Measurements from ENCODE around the gene CNOT8.
"Not testable (repeated sequence)": the region's sequence is repeated elsewhere in the genome, so short reads cannot be mapped to it uniquely, and the experiment has no call there.

Gene CNOT8

DNA sequence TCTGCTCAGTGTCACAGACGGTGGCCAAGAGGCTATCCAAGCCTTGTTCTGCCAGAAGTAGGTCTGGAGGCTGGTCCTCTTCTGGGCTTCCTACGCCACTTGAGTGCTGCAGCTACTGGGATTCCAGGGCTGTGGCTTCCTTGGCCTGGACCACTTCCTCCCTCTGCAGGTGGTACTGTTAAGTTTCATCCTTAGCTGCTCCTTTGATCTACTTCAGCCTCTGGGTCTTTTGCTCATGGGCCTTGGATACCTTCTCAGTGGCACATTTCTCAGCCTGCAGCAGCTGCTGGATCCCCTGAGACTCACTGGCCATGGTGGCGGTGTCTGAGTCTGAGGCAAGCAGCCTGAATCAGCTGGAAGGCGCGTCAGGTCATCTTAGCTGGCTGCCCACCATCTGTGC is 10.3 kb downstream of the CNOT8 start:
- DNase-seq = no peak

DNA sequence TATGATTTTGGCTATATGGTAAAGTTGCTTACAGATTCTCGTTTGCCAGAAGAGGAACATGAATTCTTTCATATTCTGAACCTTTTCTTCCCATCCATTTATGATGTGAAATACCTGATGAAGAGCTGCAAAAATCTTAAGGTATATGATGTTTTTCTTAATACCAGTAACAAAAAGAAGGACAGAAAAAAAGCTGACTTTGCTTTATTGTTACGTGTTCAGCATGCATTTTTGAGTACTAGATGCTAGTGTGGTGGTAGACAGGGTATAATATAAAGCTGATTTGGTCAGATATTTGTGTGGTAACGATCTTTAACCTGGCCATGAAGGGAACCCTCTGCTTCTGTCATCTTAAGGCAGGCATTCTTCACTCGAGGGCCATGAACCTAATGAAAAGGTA is 13.3 kb downstream of the CNOT8 start:
- DNase-seq = no peak

DNA sequence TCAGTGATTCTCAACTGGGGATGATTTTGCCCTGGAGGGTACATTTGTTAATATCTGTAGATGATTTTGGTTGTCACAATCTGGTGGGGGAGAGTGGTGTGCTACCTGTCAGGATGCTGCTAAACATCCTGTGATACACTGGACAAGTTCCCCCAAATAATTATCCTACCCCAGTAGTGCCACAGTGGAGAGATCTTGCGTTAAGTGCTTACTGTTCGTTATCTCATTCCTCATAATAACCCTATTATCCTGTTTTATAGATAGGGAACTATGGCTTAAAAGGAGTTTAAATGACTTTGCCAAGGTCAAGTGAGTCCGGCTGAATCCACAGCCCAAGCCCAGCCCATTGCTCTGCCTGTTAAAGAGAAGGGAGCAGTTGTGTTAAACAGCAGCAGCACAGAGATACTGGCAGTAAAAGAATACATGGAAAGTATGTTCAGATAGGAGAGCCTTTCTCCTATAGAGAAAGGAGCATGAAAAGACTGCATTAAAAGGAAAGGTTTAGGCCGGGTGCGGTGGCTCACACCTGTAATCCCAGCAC is 15.4 kb downstream of the CNOT8 start:
- DNase-seq = no peak

DNA sequence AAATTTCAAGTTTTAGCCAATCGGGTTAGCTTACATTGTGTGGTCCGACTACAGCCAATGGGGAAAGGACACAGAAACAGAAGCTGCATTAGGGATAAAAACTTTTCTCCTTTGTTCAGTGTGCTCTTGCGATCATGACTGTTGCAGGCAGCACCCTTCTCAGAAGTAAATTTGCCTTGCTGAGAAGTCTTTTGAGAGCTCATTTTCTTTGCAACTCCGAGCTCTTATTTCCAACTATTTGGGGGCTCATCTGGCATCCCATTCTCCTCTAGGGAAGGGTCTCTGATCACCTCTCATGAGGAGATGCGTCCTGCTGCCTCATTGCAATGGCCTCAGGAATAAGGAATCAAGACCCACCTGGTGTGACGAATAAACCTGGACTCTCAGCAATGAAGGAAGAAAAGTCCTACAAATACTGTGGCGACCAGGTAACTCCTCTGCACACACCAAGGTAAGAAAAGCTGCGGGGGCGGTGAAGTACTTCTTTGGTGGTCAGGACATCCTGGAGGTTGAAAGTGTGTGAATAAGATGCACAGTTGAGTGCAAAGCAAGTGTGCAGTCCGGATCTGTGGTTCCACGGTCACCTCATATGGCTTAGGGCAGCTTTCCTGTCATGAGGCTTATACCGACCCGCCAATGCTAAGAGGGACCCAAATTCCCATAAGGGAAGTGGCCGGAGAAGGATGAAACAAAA is 20.4 kb downstream of the CNOT8 start:
- peak; percentile 3 for DNase-seq

DNA sequence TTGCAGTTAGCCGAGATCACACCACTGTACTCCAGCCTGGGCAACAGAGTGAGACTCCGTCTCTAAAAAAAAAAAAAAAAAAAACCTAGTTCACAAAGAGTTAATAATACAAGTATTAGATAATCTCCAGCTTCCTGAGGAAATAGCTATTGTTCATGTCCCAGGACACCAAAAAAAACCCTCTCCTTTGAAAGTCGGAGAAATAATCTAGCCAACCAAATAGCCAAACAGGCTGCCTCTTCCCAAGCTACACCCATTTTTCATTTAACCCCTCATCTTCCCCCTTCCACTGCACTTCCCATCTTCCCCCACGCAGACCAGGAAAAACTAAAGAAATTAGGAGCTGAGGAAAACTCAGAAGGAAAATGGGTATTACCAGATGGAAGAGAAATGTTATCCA is 23.6 kb downstream of the CNOT8 start:
- DNase-seq = no peak

DNA sequence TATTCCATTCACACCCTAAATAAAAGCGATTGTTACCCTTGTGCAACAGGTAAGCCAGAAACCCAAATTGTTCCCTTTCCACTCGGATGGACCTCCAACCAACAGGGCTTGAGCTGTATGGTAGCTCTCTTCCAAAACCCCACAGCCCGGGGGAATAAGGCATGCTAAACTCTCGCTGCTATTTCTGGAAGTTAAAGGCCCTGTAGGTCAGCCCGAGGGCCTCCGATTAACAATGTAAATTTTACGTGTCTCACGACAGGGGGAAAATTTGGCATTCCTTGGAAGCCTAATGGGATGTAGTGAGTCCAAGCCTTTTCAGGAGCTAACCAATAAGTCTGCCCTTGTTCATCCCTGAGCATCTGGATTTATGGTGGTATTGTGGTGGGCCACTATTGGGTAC is 26.0 kb downstream of the CNOT8 start:
- no peak for DNase-seq

DNA sequence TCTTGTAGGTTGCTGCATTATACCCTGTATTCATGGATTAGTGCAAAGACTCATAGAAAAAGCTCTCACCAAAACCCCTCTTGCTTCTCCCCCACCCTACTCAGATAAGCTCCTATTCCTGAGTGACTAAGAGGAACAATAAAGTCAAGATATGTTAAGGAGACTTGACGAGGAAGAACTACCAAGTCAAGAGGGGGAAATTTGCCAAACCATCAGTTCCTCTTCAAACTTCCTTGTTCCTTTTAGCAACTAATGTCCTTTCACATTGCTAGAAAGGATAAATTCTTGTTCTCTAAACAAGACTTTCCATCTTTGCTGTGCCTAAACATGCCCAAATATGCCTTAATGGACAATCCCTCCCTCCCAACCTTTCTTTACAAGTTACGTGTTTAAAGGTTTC is 27.0 kb downstream of the CNOT8 start:
- no peak for DNase-seq

DNA sequence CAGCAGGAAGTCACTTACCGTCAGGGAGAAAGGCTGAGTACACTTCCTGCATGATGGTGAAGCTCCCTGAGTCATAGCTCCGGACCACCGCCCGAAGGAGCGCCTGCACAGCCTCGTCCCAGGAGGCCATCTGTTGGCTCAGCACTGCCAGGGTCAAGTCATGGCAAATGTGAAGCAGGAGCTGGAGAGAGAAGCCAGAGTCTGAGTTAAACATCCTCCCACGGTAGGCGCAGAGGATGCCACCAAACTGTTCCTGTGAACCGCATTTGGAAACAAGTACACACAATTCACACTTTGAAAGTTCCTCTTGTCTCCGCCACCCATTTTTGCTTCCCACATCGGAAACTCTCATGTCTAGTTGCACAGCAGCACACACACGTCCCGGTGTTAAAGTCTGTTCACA is 33.9 kb downstream of the CNOT8 start:
- DNase-seq = no peak

DNA sequence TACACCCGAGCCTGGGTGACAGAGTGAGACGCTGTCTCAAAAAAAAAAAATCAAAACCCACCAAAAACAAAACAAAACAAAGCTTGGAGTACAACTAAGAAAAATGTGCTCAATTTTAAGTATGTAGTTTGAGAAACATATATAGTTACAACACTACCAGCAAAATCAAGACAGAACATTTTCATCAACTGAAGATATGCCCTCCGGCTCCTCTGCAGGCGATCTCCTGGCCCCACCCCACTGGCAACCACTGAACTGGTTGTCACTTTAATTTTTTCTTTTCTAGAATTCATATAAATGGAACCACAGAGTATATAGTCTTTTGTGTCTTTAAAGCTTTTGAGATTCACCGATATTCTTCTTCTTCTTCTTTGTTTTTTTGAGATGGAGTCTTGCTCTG is 35.0 kb downstream of the CNOT8 start:
- DNase-seq = no peak

DNA sequence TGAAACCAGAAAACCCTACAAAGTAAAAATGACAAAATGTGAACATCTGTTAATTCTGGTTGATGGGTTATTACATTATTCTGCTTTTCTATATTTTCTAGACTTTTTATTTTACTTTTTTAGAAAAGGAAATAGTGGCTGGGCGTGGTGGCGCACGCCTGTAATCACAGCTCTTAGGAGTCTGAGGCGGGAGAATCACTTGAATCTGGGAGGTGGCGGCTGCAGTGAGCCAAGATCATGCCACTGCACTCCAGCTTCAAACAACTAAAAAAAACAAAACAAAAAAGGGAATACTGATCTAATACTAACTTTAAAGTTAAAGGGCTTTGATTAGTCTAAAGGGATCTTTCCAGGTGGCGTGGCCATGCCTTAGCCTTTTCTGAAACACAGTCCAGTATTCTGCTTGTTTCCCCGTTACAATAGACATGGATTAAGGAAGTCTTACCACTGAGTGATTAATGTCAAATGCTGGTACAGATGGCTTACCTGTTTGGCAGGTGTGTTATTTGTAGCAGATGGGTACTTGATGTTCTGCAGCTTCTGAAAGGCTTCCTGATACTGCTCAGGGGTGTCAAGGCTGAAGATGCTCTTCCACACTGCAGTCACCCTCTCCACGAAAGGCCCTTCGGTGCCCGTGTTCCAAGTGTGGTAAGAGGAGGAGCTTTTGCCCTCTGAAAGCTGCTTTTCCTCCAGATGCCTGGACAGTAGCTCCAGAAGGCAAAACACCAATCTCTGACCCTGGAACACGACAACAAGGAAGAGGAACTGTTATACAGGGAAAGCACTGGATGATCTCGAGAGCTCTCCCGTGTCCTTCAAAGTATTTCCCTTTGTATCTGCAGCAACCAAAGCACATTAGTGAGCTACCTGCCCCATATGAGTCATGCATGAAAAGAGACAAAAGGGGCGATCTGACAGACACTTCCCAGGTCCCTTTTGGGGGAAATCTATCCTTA is 37.5 kb downstream of the CNOT8 start:
- no peak for DNase-seq

DNA sequence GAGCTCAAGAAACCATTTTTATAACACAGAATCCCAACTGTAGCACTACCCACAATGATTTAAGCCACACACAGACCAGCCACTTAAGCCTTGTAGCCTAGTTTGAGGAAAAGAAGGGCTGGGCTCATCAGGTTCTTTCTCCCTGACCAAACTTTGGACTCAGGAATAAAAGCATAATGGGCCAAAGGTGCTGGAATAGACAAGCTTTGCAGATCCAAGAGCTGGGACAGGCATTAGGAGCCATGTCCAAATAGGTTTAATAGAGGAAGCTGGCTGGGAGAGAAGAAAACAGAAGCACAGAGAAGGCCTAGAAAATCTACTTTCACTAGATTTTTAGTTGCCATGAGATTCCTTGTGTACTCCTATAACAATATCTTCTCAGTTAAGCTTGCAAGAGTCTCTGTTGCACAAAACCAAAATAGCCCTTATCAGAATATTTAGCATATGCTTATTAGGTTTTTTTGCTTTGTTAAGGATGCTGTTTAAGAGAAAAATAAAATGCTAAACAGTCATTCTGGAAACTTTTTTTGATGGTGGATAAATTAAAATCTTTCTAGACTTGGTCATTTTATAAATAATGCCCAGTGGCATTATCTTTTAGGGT is 38.2 kb downstream of the CNOT8 start:
- no peak for DNase-seq

DNA sequence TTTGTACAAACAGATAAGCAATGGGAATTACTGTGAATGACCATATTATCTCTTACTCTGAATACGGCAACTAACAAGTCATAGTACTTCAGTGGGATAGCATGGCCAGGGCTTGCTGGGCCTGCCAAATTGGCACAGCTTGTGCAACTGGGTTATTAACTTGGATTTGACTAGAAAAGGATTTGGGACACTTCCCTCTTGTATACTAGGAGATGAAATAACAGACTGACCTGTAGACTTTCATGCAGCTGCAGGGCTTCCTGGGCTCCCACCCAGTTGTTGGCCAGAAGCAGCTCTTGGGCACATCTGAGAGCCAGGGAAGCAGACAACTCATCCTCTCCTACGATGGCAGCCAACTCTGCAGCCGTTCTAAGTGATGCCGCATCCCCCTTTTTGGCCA is 39.8 kb downstream of the CNOT8 start:
- no peak for DNase-seq

DNA sequence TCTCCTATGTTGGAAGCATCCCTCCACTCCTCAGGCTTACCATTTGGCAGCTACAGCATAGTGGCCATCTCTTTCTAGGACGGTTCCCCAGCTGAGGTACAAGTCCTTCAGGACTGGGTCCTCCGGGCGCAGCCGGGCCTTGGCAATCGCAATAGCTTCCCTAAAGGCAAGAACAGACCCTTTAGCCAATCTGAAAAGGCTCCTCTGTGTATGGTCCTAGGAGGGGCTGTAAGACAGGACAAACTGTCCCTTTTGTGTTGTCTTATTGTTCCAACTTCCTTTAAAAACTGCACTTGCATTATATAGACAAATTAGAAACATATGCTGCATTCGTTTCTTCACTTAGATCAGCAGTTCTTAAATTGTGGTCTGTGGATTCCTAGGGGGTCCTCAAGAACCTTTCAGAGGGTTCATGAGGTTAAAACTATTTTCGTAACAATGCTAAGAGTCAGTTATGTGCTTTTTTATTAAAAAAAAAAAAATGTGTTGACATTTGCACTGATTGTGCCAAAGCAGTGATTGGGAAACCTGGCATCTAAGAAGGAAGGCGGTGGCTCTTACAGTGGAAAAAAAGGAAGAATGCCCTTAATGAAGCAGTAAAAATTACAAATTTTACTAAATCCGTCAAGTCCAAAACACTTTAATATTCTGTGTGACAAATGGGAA is 40.9 kb downstream of the CNOT8 start:
- no peak for DNase-seq

DNA sequence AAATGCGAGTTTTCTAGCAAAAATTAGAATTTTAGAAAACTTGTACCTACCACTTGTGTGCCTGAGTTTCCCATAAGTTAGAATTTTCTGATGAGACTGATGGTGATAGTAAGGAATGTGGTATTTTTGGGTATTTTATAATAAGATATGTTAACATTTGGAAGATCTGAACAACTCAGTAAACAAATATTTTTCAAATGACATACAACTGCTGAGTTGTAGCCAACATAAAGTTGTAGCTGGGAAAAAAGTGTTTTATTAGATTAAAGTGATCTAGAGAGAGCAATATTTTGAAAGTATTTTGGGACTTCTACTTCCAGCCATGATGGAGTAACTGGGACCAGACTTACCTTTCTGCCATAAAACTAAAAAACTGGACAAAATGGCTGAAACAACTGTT is 41.6 kb downstream of the CNOT8 start:
- DNase-seq = no peak

DNA sequence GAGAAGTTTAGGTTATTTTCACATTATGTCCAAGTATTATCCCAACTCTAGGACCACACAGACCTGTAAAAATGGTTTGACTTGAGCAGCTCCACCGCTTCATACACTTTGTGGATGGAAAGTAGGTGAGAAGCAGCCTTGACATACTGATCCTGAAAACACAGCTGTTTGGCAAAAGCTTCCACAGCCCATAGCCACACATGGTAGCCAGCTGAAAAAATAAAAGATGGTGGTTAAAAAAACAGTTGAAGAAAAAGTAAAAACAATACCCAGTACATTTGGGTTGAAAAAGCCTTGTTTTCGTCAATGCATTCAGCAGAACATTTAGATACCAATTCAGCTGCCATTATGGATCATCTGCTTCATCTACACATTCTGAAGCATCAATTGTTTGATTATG is 42.8 kb downstream of the CNOT8 start:
- no peak for DNase-seq

DNA sequence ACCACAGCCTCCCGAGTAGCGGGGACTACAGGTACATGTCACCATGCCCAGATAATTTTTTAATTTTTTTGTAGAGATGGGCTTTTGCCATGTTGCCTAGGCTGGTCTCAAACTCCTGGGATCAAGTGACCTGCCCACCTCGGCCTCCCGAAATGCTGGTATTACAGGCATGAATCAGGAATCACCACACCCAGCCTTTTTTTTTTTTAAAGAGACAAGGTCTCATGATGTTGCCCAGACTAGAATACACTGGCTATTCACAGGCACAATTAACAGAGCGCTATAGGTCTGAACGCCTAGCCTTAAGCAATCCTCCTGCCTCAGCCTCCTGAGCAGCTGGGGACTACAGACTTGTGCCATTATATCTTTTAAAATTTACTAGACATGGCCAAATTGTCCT is 43.5 kb downstream of the CNOT8 start:
- DNase-seq = no peak

DNA sequence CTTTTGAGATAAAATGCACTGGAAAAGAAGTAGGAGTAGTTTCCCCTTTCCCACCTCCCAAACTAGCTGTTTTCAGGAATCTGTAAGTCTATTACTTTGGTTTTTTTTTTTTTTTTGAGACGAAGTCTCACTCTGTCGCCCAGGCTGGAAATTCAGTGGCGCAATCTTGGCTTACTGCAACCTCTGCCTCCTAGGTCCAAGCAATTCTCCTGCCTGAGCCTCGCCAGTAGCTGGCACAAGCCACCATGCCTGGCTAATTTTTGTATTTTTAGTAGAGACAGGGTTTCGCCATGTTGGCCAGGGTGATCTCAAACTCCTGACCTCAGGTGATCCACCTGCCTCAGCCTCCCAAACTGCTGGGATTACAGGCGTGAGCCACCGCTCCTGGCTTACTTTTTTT is 47.2 kb downstream of the CNOT8 start:
- DNase-seq = not testable (repeated sequence)

DNA sequence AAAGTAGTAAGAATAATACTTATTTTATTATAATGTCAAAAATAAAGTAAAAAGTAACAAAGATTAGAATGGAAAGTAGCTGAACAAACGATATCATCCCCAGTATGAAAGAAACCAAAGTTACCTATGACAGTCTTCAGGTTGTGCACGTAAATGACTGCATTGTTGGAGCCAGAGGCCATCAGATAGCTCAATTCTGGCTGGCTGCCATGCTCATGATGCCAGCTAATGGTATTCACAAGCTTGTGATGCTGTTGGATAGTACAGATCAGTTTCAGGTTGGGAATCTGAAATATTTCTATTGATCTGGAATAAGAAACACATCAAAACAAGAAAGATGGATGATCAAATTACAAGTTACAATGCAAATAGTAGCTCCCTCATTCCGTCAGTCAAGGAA is 58.4 kb downstream of the CNOT8 start:
- DNase-seq = no peak

DNA sequence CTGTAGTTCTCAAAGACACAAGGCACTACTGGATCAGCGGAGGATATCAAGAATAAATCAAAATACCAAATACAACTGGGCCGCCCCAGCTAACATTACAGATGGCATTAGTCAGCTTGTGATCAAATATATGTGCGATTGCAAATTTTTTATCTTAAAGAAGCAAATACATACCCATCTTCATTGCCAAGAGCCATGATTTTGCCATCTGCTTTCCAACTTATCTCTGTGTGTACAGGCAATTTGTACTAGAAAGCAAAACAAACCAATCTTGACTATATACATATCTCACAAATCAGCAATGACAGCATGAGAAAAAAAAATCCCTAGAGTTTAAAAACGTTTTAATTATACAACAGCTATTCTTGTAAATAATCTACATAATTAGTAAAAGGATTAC is 59.3 kb downstream of the CNOT8 start:
- no peak for DNase-seq

DNA sequence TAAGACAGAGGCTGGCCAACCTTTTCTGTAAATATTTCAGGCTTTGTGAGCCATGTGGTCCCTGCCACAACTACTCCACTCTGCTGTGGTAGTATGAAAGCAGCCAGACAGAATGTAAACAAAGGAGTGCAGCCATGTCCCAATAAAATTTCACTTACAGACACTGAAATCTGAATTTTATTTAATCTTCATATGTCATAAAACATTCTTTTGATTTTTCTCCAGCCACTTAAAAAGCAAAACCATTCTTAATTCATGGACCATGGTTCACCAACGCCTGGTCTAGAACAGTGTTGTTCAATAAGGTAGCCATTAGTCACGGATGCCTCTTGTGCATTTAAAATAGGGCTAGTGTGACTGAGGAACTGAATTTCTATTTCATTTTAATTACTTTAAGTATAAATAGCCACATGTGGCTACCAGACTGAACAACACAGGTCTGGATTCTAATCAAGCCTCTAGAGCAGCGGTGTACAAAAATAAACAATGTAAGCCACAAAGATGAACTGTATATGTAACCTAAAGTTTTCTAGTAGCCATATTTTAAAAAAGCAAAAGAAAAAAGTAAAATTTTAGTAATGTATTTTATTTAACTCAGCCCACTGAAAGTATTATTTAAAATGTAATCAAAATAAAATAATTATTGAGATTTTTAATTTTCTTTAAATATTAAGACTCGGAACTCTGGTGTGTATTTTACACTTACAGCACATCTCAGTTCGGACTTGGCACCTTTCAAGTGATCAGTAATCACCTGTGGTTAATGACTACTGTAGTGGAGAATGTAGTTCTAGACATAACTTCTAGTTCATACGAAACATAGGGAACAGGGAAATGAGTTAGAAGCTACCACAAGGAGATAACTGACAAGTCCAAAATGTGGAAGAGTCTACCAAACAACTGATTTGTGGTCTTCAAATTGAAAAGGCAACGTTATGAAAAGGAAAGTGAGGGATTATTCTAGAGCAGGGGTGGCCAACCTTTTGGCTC is 65.3 kb downstream of the CNOT8 start:
- DNase-seq = peak; percentile 39

All from fibroblast of skin of right biceps (primary cell).